NCI-H2227 (cell line): Measurements from ENCODE around the gene THAP4.
"Not testable (repeated sequence)": the region's sequence is repeated elsewhere in the genome, so short reads cannot be mapped to it uniquely, and the experiment has no call there.

Source experiments
- DNase-seq: peaks from one replicate; lab custom pipeline; 2025; ENCODE audit not compliant: unreplicated experiment; lab: John Stamatoyannopoulos, UW

THAP4 gene

DNA sequence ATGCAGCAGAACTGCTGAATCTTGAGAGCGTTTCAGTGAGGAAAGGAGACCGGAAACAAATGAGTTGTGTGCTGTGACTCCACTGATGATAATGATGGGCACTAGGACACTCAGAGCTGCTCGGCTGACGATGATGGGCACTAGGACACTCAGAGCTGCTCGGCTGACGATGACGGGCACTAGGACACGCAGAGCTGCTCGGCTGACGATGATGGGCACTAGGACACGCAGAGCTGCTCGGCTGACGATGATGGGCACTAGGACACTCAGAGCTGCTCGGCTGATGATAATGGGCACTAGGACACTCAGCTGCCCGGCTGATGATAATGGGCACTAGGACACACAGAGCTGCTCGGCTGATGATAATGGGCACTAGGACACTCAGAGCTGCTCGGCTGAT is 47.1 kb downstream of the THAP4 start:
- not testable (repeated sequence) for DNase-seq

DNA sequence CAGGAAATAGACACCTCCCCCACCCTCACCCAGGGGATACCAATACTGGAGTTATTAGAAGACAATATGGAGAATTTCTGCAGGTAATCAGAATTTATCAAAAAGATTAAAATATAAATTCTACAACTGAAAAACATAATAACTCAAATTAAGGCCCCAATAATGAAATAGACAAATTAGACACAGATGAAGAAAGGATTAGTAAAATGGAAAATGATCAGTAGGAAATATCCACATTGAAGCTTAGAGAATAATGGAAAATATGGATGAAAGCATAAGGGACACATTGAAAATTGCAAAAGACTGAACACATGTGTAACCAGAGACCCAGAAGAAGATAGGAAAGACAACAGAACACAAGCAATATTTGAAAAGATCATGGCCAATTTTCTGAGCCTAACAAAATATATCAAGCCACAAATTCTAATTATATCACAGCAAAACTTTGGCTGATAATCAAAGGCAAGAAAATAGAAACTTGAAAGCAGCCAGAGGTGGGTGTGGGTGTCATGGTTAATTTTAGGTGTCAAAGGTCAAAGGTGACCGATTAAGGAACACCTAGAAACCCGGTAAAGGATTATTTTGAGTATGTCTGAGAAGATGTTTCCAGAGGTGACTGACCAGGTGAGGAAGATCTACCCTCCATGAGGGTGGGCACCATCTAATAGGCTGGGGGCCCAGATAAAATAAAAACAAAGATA is 50.2 kb downstream of the THAP4 start:
- DNase-seq: no peak

DNA sequence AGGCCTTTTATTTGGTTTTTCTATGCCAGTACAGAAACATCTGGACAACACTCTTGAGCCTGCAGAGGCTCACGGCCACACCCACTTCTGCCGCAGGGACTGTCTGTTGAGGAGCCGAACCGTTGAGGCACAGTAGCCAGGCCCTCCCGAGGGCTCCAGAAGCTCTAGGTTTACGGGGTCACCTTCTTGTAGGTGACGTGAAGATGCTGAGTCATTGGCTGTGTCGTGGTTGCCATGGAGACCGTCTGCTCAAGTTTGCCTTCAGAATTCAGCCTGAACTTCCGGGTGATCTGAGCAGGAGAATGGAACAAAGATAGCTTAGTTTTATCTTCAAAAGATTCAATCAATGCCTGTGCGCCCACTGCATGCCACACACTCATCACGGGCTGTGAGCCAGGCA is 52.5 kb downstream of the THAP4 start:
- no peak for DNase-seq

DNA sequence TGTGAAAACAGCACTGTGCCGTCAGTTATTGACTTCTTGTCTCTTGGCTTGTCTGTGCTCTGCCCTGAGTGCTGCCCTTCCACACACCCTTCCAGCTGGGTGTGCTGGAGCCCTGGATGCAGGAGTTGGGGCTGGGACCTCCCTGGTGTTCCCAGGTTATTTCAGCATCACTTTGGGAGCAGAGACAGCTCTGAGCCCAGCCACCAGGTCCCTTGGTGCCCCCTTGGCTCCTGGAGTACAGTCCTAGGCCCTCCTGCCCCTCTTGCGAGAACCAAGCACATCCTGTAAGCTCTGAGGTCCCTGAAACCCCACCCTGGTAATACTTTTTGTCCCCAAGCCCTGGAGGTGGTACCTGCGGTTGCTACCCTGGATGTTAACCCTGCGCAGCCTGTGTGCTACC is 54.2 kb downstream of the THAP4 start:
- DNase-seq: no peak

DNA sequence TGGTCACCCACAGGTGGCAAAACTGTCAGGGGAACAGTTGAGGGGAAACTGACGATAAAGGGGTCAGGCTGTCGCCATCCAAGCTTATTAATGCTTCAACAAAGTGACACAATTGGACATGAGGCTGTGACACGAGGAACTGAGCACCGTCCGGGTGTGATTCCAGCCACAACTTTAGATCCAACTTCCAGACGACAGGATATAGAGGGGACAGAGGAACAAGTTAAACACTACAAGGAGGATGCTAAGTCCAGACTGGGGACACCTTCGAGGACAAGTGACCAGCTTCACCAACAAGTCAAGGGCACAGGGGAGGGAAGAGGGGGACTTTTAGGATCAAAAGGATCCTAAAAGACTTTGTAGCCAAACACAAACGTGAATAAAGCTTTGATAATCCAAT is 54.6 kb downstream of the THAP4 start:
- no peak for DNase-seq

DNA sequence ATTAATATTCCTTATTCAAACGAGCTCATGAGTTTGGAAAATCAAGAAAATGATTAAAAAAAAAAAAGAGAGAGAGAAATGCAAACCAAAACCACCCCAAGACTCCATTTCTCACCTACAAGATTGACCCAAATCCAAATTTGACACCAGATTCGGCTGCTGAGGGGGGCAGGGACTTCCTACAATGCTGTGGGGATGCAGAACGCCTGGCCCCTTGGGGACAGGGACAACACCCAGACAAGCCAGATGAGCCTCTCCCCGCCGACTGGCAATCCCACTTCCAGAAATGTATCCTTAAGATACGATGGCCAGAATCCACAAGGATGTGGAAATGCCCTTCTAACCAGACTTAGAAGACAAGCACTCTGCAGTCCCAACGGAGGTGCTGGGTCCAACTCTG is 57.7 kb downstream of the THAP4 start:
- DNase-seq: no peak

DNA sequence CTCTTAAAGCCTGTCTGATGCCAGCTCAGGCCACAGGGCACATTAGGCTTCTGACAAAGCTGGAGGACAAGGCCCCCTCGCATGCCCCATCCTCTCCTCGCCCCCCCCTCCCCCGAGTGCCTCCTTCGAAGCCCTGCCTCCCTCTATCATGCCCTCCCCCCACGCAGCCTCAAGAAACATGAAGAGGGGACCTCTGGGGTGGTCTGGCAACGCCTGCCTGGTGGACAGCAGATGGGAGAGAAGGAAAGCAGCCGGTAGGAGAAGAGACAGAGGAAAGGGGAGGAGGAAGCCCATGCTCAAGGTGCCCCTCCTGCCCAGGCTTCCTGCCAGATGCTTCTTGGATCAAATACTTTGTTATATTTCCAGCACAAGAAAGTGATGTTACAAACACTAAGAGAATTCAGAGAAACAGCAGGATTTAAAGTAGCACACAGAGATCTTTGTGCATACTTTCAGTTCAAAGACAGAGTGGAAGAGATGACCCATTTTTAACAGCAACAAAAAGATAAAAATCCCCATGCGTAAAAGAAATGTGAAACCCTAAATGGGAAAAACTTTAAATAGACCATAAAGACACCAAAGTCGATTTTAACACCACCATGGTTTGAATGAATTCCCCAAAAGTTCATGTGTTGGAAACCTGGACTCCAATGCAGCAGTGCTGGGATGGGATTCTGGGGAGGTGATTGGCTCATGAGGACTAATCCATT is 59.4 kb downstream of the THAP4 start:
- no peak for DNase-seq

DNA sequence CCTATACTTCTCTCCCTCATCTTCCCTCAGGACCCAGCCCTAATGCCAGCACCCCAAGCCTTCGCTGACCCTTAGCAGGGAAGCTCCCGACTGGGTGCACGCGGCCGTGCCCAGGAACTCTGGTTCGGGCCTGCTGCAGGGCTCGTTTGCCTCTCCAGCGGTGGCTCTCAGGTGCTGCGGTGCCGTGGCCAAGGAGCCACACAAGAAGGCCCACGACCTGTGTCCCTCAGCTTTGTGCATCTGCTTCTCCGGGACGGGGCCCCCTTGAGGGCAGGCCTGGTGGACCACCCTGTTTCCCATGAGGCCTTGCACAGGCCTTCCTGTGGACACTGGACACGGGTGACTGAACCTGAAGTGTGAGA is 60.7 kb downstream of the THAP4 start:
- no peak for DNase-seq

DNA sequence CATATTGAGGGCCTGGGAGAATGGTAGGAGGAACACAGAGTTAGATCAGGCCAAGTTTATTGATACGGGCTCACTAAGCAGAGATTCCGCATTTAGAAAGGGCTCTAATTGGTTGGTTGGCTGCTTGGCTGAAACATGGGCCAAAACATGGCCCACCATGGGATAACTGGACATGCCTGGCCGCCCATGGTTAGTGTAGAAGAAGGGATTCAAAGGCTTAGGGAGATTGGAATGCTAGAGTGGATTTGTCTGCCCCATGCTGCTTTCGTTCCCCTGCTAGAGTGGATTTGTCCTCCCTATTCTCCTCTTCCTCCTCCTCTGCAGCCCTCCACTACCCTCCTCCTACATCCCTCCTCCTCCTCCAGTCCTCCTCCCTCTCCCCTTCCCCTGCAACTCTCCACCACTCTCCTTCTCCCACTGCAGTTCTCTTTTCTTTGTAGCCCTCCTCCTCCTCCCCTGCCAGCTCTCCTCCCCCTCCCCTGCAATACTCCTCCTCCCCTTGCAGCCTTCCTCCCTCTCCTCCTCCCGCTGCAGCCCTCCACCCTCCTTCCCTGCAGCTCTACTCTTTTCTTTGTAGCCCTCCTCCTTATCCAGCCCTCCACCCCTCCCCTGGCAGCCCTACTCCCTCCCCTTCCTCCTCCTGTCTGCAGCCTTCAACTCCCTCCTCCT is 61.2 kb downstream of the THAP4 start:
- DNase-seq: no peak

DNA sequence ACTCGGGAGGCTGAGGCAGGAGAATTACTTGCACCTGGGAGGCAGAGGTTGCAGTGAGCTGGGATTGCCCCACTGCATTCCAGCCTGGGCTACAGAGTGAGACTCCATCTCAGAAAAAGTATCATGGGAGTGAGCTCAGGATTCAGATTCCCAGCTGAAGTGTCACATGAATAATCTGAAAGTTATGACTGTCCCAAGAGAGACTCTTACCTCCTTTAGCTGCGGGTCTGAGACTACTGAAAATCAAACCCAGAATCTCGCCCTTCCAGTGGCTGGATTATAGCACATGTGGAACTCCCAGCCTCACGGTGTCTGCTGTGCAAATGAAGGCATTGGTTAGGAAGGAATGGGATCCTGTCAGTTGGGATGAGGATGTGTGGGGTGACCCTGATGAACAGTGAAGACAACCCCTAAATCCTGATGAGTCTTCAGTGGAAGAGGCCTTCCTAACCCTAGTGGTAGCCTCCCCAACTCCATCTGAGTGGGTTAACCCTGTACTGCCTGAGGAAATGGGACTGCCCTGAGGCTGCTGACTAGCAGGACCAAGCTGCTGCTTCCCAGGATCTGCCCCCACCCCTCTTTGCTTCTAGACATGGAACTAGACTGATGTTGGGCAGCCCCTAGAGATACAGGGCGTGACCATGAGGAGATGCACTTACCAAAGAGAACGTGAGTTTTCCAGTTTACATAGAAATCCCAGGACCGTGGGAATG is 61.9 kb downstream of the THAP4 start:
- no peak for DNase-seq

DNA sequence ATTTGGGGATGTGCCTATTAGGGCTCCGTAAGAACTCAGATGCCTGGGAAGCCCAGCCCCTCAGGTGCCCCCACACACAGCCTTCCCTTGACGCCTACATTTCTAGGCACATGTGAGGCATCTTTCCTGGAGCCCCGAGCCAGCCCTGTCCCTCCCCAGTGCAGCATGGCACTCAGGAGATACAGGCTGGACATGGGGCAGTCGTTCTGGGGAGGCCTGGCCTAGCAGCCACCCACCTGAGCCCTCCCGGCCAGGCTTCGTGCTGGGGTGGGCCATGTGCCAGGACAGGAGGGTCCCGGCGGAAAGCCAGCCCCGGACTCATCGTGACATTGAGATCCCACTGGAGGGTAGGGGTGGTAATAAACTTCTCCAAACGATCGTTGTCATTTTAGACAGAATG is 63.2 kb downstream of the THAP4 start:
- DNase-seq: no peak

DNA sequence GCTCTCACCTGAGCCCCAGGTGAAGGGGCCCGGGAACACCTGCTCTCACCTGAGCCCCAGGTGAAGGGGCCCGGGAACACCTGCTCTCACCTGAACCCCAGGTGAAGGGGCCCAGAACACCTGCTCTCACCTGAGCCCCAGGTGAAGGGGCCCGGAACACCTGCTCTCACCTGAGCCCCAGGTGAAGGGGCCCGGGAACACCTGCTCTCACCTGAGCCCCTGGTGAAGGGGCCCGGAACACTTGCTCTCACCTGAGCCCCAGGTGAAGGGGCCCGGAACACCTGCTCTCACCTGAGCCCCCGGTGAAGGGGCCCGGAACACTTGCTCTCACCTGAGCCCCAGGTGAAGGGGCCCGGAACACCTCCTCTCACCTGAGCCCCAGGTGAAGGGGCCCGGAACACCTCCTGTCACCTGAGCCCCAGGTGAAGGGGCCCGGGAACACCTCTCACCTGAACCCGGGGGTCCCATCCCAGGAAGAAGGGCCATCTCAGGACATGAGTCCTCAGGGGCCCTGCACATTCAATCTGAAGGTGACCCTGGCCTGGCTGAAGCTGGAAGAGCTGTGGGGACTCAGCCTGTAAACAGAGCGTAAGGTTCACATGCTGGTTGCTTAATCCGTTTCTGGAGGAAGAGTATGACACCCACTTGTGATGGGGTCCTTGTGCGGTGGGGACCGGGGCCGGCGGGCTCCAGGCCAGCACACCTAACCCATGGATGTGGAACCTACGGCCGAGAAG is 63.9 kb downstream of the THAP4 start:
- not testable (repeated sequence) for DNase-seq

DNA sequence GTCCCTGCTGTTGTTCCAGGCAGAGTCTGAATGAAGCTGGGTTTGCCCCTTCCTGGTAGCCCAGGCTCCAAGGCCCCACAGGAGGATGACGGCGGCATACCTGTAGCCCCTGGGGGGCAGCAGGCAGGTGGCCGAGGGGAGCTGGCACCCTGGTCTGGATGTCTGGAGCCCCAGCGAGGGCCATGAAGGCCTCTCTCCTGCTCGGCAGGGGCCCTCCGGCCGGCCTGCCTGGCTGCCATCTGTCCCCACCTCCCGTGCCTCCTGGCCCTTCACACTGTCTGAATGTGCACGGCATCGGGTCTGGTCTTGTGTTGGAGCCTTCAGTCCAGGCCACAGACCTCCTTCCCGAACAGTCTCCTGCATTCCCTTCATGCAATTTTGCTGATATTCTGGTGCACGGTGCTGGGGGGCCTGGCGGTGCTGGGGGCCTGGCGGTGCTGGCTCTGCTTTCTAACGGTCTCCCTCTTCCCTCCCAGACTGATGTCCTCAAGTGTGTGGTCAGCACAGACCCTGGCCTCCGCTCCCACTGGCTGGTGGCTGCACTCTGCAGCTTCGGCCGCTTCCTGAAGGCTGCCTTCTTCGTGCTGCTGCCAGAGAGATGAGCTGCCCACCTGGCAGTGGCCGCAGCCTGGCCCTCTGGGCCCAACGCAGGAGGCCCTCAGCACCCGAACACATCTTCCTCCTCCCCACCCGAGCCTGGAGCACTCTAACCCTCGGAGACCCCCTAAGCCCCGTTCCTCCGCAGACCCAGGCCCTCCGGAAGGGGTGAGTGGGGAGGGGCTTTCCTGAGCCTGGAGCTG is 64.9 kb downstream of the THAP4 start:
- DNase-seq: no peak

DNA sequence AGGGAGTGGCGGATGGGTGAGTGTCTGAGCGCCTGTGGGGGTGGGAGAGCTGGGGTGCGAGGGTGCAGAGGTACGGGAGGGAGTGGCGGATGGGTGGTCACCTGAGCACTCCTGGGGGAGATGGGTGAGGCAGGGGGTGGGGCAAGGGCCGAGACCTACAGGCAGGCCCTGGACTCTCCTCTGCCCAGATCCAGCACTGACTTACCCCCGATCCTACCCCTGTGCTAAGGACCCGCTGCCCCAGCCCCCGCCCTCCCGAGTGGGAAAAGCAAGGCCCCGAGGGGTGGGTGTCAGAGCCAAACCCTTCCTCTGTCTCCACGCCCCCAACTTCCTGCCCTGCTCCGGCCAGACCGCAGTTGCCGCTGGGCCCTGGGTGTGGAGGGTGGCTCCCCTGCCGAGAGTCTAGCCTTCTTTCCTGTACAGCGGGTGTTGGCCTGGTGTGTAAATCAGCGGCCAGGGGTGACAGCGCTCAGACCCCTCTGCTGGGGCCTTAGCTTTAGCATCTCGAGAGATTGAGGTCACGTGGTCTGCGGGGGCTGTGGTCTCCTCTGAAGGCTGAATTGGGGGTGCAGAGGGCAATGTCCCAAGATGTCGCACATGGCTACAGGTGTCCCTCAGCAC is 65.9 kb downstream of the THAP4 start:
- no peak for DNase-seq

DNA sequence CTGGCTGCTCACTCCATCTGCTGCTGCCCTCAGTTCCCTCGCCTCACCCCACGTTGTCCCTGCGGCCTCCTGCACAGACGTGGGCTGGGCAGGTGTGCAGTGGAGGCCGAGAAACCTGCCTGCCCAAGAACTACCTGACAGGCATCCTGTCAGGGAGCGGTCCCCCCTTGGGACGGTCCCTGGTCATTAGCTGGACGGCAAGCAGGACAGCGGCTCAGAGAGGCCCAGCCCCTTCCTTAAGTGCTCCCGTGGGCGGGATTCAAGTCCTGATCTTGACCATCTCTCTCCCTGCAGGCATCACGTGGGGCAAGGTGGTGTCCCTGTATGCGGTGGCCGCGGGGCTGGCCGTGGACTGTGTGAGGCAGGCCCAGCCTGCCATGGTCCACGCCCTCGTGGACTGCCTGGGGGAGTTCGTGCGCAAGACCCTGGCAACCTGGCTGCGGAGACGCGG is 67.1 kb downstream of the THAP4 start:
- DNase-seq: no peak

DNA sequence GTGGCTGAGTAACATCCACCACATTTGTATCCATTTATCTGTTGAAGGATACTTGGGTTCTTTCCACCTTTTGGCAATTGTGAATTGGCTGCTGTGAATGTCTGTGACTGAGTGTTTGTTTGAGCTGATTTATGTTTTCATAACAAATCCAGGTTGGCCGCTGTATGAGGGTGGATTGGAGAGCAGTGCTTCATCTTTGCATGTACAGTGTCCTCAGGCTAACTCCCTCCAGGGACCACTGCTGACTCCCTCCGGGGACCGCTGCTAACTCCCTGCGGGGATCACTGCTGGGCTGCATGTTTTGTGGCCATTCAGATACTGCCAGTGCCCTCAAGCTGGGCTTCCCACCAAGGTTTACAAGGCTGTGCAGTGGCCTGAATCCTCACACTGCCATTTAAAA is 68.2 kb downstream of the THAP4 start:
- no peak for DNase-seq

DNA sequence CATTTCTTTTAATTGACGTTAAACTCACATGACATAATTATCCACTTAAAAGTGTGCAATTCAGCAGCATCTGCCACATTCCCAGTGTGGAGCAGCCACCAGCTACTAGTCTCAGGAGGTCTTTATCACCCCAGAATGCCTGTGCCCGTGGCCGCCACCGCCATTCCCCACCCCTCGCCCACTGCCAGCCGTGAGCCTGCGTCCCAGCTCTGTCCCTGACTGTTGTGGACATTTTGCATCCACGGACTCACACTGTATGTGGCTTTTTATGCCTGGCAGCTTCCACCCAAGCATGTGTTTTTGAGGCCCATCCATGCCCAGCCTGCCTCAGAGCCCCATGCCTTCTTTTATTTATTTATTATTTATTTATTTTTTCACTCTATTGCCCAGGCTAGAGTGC is 69.2 kb downstream of the THAP4 start:
- DNase-seq: no peak

DNA sequence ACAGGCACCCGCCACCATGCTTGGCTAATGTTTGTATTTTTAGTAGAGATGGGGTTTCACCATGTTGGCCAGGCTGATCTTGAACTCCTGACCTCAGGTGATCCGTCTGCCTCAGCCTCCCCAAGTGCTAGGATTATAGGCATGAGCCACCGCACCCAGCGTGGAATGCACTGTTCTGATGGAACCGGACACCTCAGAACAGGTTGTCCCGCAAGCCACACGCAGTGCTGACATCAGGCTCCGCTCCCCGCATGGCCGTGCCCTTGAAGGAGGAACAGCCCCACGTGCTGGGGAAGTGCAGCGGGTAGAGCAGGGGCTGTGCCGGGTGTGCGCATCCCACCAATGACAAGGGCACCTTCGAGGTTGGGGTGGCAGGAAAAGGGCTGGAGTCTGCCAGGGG is 69.7 kb downstream of the THAP4 start:
- not testable (repeated sequence) for DNase-seq

DNA sequence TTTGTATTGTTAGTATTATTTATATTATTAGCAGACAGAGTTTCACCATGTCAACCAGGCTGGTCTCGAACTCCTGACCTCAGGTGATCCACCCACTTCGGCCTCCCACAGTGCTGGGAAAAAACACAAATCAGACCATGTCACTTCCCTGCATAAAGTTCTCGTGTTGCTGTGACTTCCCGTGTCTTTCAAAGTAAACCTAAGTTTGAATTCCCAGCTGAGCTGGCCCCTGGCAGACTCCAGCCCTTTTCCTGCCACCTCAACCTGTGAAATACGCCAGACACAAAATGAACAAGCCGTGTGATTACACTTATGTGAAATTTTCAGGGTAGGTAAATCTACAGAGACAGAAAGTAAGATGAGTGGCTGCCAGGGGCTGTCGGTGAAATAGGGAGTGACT is 70.5 kb downstream of the THAP4 start:
- DNase-seq: no peak

DNA sequence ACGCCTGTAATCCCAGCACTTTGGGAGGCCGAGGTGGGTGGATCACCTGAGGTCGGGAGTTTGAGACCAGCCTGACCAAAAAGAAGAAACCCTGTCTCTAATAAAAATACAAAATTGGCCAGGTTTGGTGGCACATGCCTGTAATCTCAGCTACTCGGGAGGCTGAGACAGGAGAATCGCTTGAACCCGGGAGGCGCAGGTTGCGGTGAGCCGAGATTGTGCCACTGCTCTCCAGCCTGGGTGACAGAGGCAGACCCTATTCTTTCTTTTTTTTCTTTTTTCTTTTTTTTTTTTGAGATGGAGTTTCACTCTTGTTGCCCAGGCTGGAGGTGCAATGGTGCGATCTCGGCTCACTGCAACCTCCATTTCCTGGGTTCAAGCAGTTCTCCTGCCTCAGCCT is 70.9 kb downstream of the THAP4 start:
- not testable (repeated sequence) for DNase-seq
